Measurements from ENCODE around the gene TSHZ2. TPM values are rescaled to one million over a fixed set of nuclear protein-coding genes. Genes with fewer than 3 reads are reported as not detected.
"Not testable (repeated sequence)": the region's sequence is repeated elsewhere in the genome, so short reads cannot be mapped to it uniquely, and the experiment has no call there.

The TSHZ2 gene
- total RNA-seq, 1 donor from 2014 or later: 9.9 TPM

GRCh38 chr20:53466279-53466678, 494.1 kb downstream of the TSHZ2 start:
- Histone ChIP-seq H3K27ac (ENCODE audit: low read depth, low read length) (no peak overlapping the region), H3K27me3 (ENCODE audit: control insufficient read depth in 3 of 3, insufficient read depth in 3 of 3, low read length in 3 of 3) (no peaks in the 10 kb centered on the region), H3K9ac (ENCODE audit: low read depth in 1 of 3, low read length in 3 of 3) (no peak overlapping the region), H3K4me1 (ENCODE audit: control insufficient read depth in 3 of 3, insufficient read depth in 3 of 3, low read length in 3 of 3) (no peaks in the 10 kb centered on the region), H3K9me3 (ENCODE audit: control insufficient read depth in 3 of 3, low read length in 3 of 3) (no peaks in the 10 kb centered on the region), H3K4me3 (ENCODE audit: low read length in 3 of 3) (no peak overlapping the region), H3K36me3 (ENCODE audit: control insufficient read depth in 3 of 3, insufficient read depth in 3 of 3, low read length in 3 of 3) (no peaks in the 10 kb centered on the region)

DNA sequence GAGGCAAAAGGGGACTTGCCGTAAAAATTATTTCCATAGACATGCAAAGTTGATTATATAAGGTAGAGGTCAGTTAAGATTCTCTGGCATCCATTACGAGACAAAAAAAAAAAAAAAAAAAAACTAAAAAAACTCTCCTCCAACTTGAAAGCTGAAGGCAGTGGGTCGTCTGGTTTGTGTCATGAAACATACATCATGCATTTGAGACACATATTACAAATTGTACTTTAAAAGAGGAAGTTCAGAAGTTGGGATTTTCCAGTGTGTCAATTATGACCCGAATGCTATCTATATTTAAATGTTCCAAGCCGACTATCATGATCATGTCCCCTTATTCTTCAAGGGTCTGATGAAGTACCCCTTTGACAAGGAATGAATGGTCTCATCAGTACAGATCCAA, 496.4 kb downstream of the TSHZ2 start:
- no peaks in the 10 kb centered on the region for H3K4me1 ChIP-seq (ENCODE audit: control insufficient read depth in 3 of 3, insufficient read depth in 3 of 3, low read length in 3 of 3)
- H3K27me3 ChIP-seq (ENCODE audit: control insufficient read depth in 3 of 3, insufficient read depth in 3 of 3, low read length in 3 of 3): no peaks in the 10 kb centered on the region
- no peaks in the 10 kb centered on the region for H3K9me3 ChIP-seq (ENCODE audit: control insufficient read depth in 3 of 3, low read length in 3 of 3)
- H3K36me3 ChIP-seq (ENCODE audit: control insufficient read depth in 3 of 3, insufficient read depth in 3 of 3, low read length in 3 of 3): no peaks in the 10 kb centered on the region
- H3K27ac ChIP-seq (ENCODE audit: low read depth, low read length): no peak overlapping the region
- H3K4me3 ChIP-seq (ENCODE audit: low read length in 3 of 3): no peak overlapping the region
- H3K9ac ChIP-seq (ENCODE audit: low read depth in 1 of 3, low read length in 3 of 3): no peak overlapping the region

DNA sequence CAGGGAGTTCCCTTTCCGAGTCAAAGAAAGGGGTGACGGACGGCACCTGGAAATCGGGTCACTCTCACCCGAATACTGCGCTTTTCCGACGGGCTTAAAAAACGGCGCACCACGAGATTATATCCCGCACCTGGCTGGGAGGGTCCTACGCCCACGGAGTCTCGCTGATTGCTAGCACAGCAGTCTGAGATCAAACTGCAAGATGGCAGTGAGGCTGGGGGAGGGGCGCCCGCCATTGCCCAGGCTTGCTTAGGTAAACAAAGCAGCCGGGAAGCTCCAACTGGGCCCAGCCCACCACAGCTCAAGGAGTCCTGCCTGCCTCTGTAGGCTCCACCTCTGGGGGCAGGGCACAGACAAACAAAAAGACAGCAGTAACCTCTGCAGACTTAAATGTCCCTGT, 500.7 kb downstream of the TSHZ2 start:
- H3K27ac ChIP-seq (ENCODE audit: low read depth, low read length); H3K9ac ChIP-seq (ENCODE audit: low read depth in 1 of 3, low read length in 3 of 3); H3K4me3 ChIP-seq (ENCODE audit: low read length in 3 of 3); H3K9me3 ChIP-seq (ENCODE audit: control insufficient read depth in 3 of 3, low read length in 3 of 3); H3K27me3 ChIP-seq (ENCODE audit: control insufficient read depth in 3 of 3, insufficient read depth in 3 of 3, low read length in 3 of 3); H3K4me1 ChIP-seq (ENCODE audit: control insufficient read depth in 3 of 3, insufficient read depth in 3 of 3, low read length in 3 of 3); H3K36me3 ChIP-seq (ENCODE audit: control insufficient read depth in 3 of 3, insufficient read depth in 3 of 3, low read length in 3 of 3): not testable (repeated sequence)

- H3K4me3 ChIP-seq (ENCODE audit: low read length in 3 of 3): no peak overlapping the region
- no peaks in the 10 kb centered on the region for H3K27me3 ChIP-seq (ENCODE audit: control insufficient read depth in 3 of 3, insufficient read depth in 3 of 3, low read length in 3 of 3)
- no peaks in the 10 kb centered on the region for H3K36me3 ChIP-seq (ENCODE audit: control insufficient read depth in 3 of 3, insufficient read depth in 3 of 3, low read length in 3 of 3)
- H3K9me3 ChIP-seq (ENCODE audit: control insufficient read depth in 3 of 3, low read length in 3 of 3): no peaks in the 10 kb centered on the region
- no peak overlapping the region for H3K27ac ChIP-seq (ENCODE audit: low read depth, low read length)
- H3K9ac ChIP-seq (ENCODE audit: low read depth in 1 of 3, low read length in 3 of 3): no peak overlapping the region
- no peaks in the 10 kb centered on the region for H3K4me1 ChIP-seq (ENCODE audit: control insufficient read depth in 3 of 3, insufficient read depth in 3 of 3, low read length in 3 of 3)
These were observed 508.8 kb downstream of the TSHZ2 start for GRCh38 chr20:53480913-53481312.

DNA sequence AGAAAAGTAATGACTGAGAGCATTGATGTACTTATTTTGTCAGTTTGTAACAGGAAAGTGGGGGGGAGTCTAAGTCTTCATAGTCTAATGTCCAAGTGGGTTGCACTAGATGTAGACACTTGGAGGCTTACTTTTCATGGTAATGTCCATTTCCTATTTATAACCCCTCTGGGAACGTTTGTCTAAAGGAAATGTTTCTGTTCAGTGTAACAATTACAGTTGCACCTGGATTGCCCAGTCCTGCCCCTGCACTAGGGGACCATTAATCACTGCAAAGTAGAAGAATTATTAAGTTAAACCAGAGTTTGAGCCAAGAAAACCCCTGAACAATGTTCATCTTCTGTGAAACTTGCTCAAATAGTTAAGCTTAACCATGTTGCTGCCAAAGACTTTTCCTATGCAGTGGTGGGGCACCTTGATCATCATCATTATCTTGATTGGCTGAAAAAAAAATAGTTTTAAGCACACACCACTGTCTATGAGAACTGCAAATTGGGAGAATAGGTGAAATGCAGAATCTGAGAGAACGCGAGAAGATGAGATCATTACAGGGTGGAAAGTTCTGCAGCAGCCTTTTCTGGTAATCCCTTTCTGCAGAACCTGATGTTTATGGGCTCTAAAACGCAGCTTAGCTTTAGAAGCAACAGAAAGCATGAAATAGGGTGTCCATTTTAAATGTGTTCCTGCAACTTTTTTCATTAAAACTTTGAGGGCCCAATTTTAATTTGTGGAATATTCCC, 515.5 kb downstream of the TSHZ2 start:
- Histone ChIP-seq H3K4me3 (ENCODE audit: low read length in 3 of 3) (no peak overlapping the region), H3K36me3 (ENCODE audit: control insufficient read depth in 3 of 3, insufficient read depth in 3 of 3, low read length in 3 of 3) (no peaks in the 10 kb centered on the region), H3K27me3 (ENCODE audit: control insufficient read depth in 3 of 3, insufficient read depth in 3 of 3, low read length in 3 of 3) (no peaks in the 10 kb centered on the region), H3K4me1 (ENCODE audit: control insufficient read depth in 3 of 3, insufficient read depth in 3 of 3, low read length in 3 of 3) (no peaks in the 10 kb centered on the region), H3K9me3 (ENCODE audit: control insufficient read depth in 3 of 3, low read length in 3 of 3) (no peaks in the 10 kb centered on the region), H3K9ac (ENCODE audit: low read depth in 1 of 3, low read length in 3 of 3) (no peak overlapping the region), H3K27ac (ENCODE audit: low read depth, low read length) (no peak overlapping the region)

- no peaks in the 10 kb centered on the region for H3K9me3 ChIP-seq (ENCODE audit: control insufficient read depth in 3 of 3, low read length in 3 of 3)
- no peak overlapping the region for H3K4me3 ChIP-seq (ENCODE audit: low read length in 3 of 3)
- H3K27me3 ChIP-seq (ENCODE audit: control insufficient read depth in 3 of 3, insufficient read depth in 3 of 3, low read length in 3 of 3): no peaks in the 10 kb centered on the region
- no peaks in the 10 kb centered on the region for H3K36me3 ChIP-seq (ENCODE audit: control insufficient read depth in 3 of 3, insufficient read depth in 3 of 3, low read length in 3 of 3)
- no peak overlapping the region for H3K9ac ChIP-seq (ENCODE audit: low read depth in 1 of 3, low read length in 3 of 3)
- H3K4me1 ChIP-seq (ENCODE audit: control insufficient read depth in 3 of 3, insufficient read depth in 3 of 3, low read length in 3 of 3): no peaks in the 10 kb centered on the region
- no peak overlapping the region for H3K27ac ChIP-seq (ENCODE audit: low read depth, low read length)
These were observed 516.7 kb downstream of the TSHZ2 start for GRCh38 chr20:53488775-53489272.

- Histone ChIP-seq H3K9ac (ENCODE audit: low read depth in 1 of 3, low read length in 3 of 3) (no peak overlapping the region), H3K27ac (ENCODE audit: low read depth, low read length) (no peak overlapping the region), H3K4me1 (ENCODE audit: control insufficient read depth in 3 of 3, insufficient read depth in 3 of 3, low read length in 3 of 3) (no peaks in the 10 kb centered on the region), H3K27me3 (ENCODE audit: control insufficient read depth in 3 of 3, insufficient read depth in 3 of 3, low read length in 3 of 3) (no peaks in the 10 kb centered on the region), H3K4me3 (ENCODE audit: low read length in 3 of 3) (no peak overlapping the region), H3K9me3 (ENCODE audit: control insufficient read depth in 3 of 3, low read length in 3 of 3) (no peaks in the 10 kb centered on the region), H3K36me3 (ENCODE audit: control insufficient read depth in 3 of 3, insufficient read depth in 3 of 3, low read length in 3 of 3) (no peaks in the 10 kb centered on the region)
These were observed 517.4 kb downstream of the TSHZ2 start for GRCh38 chr20:53489528-53489927.

GRCh38 chr20:53490620-53491019, 518.5 kb downstream of the TSHZ2 start:
- no peaks in the 10 kb centered on the region for H3K9me3 ChIP-seq (ENCODE audit: control insufficient read depth in 3 of 3, low read length in 3 of 3)
- no peaks in the 10 kb centered on the region for H3K36me3 ChIP-seq (ENCODE audit: control insufficient read depth in 3 of 3, insufficient read depth in 3 of 3, low read length in 3 of 3)
- H3K27me3 ChIP-seq (ENCODE audit: control insufficient read depth in 3 of 3, insufficient read depth in 3 of 3, low read length in 3 of 3): no peaks in the 10 kb centered on the region

DNA sequence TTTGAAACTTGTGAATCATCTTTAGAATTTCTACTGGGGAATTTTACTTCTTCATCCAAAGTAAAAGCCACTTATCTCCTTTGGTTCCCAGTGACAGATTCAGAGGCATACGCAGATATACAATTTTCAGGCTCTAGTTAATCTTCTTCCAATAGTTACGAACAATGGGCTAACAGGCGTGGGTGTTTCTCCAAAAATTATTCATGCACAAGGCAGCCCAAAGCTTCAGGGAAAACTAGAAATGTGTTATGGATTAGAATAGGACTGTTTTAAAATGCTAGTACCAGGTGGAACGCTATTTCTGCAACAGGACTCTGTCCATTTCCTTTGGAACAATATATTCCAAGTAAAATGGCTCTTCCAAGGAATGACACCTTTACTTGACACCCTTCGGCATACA, 519.3 kb downstream of the TSHZ2 start:
- H3K27me3 ChIP-seq (ENCODE audit: control insufficient read depth in 3 of 3, insufficient read depth in 3 of 3, low read length in 3 of 3): no peaks in the 10 kb centered on the region
- no peaks in the 10 kb centered on the region for H3K4me1 ChIP-seq (ENCODE audit: control insufficient read depth in 3 of 3, insufficient read depth in 3 of 3, low read length in 3 of 3)
- H3K36me3 ChIP-seq (ENCODE audit: control insufficient read depth in 3 of 3, insufficient read depth in 3 of 3, low read length in 3 of 3): no peaks in the 10 kb centered on the region
- no peak overlapping the region for H3K27ac ChIP-seq (ENCODE audit: low read depth, low read length)
- H3K4me3 ChIP-seq (ENCODE audit: low read length in 3 of 3): no peak overlapping the region
- H3K9me3 ChIP-seq (ENCODE audit: control insufficient read depth in 3 of 3, low read length in 3 of 3): no peaks in the 10 kb centered on the region
- H3K9ac ChIP-seq (ENCODE audit: low read depth in 1 of 3, low read length in 3 of 3): no peak overlapping the region

More at GRCh38 chr20:53490620-53491019, 518.5 kb downstream of the TSHZ2 start:
- Histone ChIP-seq H3K4me3 (ENCODE audit: low read length in 3 of 3) (no peak overlapping the region), H3K9ac (ENCODE audit: low read depth in 1 of 3, low read length in 3 of 3) (no peak overlapping the region), H3K4me1 (ENCODE audit: control insufficient read depth in 3 of 3, insufficient read depth in 3 of 3, low read length in 3 of 3) (no peaks in the 10 kb centered on the region), H3K27ac (ENCODE audit: low read depth, low read length) (no peak overlapping the region)

DNA sequence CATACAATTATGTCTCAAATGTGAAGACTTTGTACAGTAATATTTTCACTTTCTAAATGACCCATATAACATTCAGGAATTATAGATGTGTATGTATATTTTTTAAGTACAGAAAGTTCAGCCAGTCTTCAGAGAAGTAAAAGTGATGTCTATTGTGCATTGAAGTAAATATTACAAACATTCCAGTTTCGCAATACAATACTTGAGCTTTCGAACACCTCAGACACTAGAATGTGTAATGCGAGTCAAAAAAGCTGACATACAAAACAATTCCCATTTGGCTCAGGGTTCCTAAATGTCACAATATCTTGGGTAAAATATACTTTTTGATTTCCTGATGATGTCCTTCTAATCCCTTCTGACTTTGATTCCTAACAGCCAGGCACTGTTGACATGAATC, 520.1 kb downstream of the TSHZ2 start:
- Histone ChIP-seq H3K36me3 (ENCODE audit: control insufficient read depth in 3 of 3, insufficient read depth in 3 of 3, low read length in 3 of 3) (no peaks in the 10 kb centered on the region), H3K4me3 (ENCODE audit: low read length in 3 of 3) (no peak overlapping the region), H3K4me1 (ENCODE audit: control insufficient read depth in 3 of 3, insufficient read depth in 3 of 3, low read length in 3 of 3) (no peaks in the 10 kb centered on the region), H3K9me3 (ENCODE audit: control insufficient read depth in 3 of 3, low read length in 3 of 3) (peaks cover 0 to 2% (median 0%) of the 10 kb centered on the region in 3 donors), H3K27ac (ENCODE audit: low read depth, low read length) (no peak overlapping the region), H3K27me3 (ENCODE audit: control insufficient read depth in 3 of 3, insufficient read depth in 3 of 3, low read length in 3 of 3) (no peaks in the 10 kb centered on the region), H3K9ac (ENCODE audit: low read depth in 1 of 3, low read length in 3 of 3) (no peak overlapping the region)

Data from skeletal muscle tissue (tissue), 4 donors.